Measurements from ENCODE around the gene AGBL5.

GRCh38 chr2:27029051-27029450 lies 22.4 kb upstream of the AGBL5 start:
- TF ChIP-seq CTCF (IDR thresholded peaks at IDR 0.05; ENCODE audit: borderline replicate concordance, extremely low read depth, low read length, poor library complexity, severe bottlenecking) (no peak), EZH2 (IDR thresholded peaks at IDR 0.05; ENCODE audit: borderline replicate concordance, low read depth, low read length, severe bottlenecking) (no peak)

Measured in DND-41 (cell line).